Glomerular visceral epithelial cell (primary cell): ENCODE results near the gene PTK6.

Experiments
- DNase-seq: peaks from one replicate; pipeline ENCODE4 v3.0.0-alpha.2; 2016; ENCODE audit errors: extremely low spot score

The PTK6 gene

GRCh38 chr20:63543131-63543530 is 6.0 kb upstream of the PTK6 start:
- DNase-seq = no peak

GRCh38 chr20:63542696-63543095 is 5.5 kb upstream of the PTK6 start:
- no peak for DNase-seq

- DNase-seq = no peak
Measured at GRCh38 chr20:63542031-63542559, 4.9 kb upstream of the PTK6 start.

DNA sequence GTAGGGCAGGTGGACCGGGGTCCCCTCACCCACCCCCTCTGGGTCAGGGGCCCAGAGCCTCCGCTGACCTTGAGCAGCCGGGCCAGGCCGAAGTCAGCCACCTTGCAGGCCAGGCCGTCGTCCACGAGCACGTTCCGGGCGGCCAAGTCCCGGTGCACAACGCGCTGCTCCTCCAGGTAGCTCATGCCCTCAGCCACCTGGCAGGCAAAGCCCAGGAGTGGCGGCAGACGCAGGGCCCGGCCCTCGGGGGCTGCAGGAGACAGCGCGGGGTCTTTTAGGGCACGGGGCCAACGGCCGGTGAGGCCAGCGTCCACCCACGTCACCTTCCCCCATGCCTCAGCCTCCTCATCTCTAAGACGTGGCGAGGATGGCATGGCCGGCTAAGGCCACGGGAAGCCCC is 4.2 kb upstream of the PTK6 start:
- no peak for DNase-seq

- no peak for DNase-seq
Measured at GRCh38 chr20:63540417-63541186, 3.4 kb upstream of the PTK6 start.

DNA sequence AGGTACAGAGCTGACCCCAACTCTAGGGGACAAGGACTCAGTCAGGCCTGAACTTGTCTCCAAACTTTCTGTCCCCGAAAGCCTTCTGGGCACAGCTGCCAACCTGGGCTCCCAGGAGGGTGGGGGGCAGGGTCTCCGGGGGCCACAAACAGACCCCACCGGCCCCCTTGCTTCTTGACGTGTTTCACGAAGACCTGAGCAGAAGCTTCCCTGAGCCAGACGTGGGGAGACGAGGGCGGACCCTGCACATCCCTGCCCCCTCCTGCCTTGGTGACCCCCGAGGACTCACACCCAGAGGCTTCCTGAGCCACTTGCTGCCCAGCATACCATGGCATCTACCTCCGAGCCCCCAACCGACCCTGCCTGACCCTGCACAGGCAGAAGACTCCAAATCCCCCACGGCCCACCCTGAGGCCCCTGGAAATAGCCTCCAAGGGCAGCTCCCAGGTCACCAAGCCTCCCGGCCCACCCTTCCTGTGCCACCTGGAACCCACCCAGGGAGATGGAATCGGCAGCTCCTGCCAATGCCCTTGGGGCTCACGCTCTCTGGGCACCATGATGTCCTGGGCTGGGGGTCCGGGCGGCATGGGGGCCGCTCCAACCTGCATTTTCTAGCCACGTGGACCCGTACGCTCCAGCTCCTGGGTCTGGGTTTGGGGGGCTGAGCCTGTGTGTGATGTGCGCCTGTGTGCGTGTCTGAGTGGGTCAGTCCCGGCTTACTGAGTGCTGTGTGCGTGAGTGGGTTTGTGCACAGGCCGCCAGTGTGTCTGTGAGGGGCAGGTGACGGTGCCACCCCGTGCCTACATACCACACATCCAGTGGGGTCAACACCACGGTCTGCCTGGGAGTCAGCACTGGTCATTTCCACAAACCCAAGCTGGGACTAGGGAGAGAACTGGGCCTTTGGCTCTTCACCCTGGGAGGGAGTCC is 2.5 kb upstream of the PTK6 start:
- DNase-seq = no peak

DNA sequence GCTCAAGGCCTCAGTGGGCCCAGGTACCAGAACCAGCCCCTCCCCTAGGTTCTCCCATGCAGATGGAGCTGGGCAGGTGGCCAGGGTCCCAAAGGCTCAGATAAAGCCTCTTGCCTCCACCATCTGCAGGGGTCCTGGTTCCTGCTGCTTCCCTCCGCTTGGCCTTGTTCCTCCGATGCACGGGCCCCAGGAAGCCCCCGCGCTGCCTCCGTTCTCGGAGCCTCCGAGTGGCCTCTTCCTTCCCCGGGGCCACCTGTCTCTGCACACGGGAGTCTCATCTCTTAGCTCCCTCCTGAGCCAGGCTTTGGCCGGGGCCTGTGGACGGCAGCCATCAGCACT is 1.9 kb upstream of the PTK6 start:
- DNase-seq = no peak

GRCh38 chr20:63538204-63539091 is 1.3 kb upstream of the PTK6 start:
- DNase-seq = no peak

- DNase-seq = peak; percentile 94
Measured at GRCh38 chr20:63537525-63538203, 488 bp upstream of the PTK6 start.

- peak; percentile 49 for DNase-seq
Measured at GRCh38 chr20:63536241-63536977, 767 bp downstream of the PTK6 start.

- no peak for DNase-seq
Measured at GRCh38 chr20:63534831-63535651, 2.1 kb downstream of the PTK6 start.

GRCh38 chr20:63534427-63534830 is 2.7 kb downstream of the PTK6 start:
- DNase-seq = no peak

DNA sequence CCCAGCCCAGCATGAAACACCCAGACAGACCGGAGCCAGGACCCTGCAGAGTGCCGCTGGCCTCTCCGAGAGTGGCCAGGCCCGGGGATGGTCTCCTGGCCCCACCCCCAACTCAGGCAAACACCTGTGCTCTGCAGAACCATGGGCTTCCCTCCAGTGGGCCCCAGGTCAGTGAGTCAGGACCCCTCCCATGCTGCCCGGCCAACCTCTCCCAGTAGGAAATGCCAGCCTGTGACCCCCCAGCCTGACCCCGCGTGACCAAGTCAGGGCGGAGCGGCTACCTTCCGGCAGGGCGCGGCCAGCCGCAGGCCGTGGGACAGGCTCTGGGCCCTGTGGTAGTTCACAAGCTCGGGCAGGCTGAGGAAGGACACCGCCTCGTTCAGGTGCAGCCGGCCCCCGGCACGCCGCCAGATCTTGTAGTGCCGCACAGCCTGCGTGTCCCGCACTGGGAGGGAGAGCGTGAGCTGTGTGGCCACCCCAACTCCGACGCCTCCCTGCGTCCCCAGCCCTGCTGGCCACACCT is 3.2 kb downstream of the PTK6 start:
- DNase-seq = no peak

DNA sequence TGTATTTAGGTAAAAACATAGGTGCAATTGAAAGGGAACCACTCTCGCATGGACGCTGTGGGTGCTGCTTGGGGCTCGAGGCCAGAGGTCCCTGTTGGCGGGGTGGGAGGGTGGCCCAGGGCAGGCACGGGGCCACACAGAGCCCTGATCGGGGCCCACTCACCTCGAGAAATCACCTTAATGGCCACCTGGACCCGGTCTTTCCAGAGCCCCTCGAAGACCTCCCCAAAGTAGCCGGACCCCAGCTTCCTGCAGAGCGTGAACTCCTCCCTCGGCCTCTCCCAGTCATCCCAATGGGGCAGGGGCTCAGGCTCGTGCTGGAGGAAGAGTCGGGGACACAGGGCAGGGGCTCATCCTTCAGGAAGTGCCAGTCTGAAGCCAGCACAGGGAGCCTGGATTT is 3.8 kb downstream of the PTK6 start:
- DNase-seq = no peak

GRCh38 chr20:63532449-63532971 is 4.7 kb downstream of the PTK6 start:
- DNase-seq = no peak

DNA sequence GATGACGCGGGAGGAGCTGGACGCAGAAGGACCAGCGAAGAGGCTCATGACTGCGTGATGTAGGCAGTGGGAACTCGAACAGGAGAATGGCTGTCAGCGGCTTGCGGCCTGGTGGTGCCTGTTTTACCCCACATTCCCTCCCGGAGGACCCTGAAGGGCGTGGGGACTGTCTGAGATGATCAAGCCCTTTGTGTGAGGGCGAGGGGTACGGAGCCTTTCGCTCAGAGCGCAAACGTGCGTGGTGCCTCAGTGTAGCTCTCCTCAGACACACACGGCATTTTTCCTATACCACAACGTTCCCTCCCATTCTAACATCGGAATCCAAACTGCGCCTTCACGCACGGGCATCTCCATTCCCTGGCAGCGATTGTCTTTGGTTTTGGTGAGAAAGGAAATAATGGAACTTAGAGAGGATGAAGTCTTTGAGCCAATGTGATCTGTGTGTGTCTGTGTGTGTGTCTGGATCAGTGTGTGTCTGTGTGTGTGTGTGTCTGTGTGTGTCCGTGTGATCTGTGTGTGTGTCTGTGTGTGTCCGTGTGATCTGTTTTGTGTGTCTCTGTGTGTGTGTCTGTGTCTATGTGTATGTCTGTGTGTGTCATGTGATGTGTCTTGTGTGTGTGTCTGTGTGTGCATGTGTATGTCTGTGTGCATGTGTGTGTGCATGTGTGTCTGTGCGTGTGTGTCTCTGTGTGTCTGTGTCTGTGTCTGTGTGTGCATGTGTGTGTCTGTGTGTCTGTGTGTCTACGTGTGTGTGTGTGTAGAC is 5.3 kb downstream of the PTK6 start:
- DNase-seq = no peak

- DNase-seq = no peak
Measured at GRCh38 chr20:63530788-63531160, 6.4 kb downstream of the PTK6 start.
